HG03108 (cell line): ENCODE data around the gene FAM174C.
A peak's percentile ranks its signal among the peaks of the same experiment; 100 is the strongest.

Source experiments
- ATAC-seq: cut with Tn5 transposase; IDR thresholded peaks from one replicate; pipeline ENCODE4 v1.9.1; 2021; ENCODE audit warnings: moderate library complexity; ENCODE audit not compliant: unreplicated experiment

FAM174C gene

DNA sequence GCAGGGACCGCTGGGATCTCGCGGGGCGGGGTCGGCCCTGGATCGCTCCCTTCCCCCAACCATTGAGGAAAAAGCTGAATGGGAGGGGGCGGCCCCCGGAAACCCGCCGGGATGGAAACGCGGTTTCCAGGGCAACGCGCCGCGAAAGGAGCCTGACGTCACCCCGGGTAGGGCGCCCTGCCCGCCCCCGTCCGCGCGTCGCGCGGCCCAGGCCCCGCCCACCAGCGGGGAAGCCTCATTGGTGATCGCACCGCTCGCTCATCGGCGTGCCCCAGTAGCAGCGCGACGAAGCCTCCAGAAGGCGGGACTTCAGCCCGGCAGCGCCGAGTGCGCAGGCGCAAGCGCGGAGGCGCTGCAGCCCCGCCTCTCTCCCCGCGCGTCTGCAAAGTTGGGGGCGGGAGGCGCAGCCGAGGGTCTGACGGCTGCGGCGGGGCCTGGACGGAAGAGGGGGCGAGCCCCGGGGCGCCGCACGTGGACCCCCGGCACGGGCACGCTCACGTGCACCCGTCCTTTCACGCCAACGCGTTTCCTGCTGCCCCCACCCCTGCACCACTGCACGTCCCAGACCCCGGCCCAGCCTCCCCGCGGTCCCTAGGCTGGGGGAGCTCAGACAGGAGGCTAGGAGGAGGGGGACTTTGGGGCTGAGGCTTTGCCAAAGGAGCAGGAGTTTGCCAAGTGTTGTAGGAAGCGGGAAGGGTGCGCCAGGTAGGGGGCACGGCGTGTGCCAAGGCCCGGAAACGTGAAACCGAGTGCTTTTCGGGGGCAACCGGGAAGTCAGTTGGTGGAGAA, 14.4 kb upstream of the FAM174C start:
- ATAC-seq, result peak; percentile 29

DNA sequence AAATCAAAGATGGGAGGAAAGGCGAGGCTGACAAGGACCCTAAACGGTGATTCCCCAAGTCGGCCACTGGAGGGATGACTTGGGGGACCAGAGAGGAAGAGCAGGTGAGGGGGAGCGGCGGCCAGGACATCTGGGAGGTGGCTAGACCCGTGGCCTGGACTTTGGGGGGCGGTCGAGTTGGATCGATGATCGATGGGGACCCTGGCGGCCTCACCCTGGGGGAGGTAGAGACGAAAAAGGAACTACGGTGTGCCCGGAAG, 13.9 kb upstream of the FAM174C start:
- no peak for ATAC-seq

DNA sequence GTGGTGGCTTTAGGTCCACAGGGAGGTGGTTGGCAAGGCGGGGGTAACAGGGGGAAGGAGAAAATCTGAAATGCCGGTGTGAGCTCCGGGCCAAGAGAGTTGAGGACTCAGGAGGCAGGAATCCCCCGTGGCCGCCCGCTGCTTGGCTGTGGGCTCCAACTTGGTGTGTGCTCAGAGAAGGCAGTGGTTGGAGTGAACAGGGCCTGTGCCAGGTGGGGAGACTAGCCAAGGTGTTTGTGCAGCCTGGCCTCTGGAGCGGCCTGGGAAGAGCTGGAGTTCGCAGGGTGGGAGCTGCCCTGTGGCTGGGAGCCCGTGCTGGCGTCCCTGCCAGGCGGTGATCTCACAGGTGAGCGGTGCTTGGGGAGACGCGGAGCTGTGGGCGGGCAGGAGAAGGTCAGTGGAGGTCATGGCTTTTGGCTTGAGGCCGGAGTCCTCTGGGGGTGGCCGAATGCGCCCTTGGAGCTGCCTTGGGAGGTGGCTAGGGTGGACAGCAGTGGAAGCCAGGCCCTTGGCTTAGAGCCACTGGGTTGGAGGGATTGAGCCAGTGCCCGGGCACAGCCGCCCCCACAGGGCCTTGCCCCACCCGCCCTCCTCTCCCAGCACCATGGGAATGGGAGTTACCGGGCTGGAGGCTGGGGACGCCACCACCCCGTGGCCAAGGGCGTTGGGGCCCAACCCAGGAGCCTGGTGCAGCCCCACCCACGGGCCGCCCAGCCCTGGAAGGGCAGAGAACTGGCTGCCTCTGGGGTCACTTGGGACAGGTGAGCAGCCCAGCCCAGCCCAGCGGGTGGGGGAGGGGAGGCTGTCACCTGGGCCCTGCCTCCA, 13.3 kb upstream of the FAM174C start:
- ATAC-seq, result no peak

DNA sequence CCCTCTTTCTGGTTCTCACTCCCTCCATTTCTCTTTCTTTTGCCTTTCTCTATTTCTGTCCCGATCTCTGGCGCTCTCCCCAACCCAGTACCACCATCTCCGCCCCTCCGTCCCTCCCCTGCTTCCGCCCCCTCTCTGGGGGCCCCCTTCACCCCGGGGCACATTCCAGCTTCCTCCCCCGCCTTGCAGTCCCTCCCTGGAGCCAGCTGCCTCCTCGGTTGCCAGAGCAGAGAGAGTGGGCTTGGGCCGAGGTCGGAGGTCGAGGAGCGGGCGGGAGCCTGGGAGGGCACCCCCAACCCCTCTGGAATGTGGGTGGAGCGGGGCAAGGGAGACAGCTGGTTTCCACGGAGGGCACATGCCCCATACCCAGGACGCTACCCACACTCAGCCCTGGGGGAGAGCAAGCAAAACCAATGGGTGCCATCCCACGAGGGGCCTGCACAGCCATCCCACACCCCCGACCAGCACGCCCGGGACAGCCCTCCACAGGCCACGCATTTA, 12.7 kb upstream of the FAM174C start:
- no peak for ATAC-seq

DNA sequence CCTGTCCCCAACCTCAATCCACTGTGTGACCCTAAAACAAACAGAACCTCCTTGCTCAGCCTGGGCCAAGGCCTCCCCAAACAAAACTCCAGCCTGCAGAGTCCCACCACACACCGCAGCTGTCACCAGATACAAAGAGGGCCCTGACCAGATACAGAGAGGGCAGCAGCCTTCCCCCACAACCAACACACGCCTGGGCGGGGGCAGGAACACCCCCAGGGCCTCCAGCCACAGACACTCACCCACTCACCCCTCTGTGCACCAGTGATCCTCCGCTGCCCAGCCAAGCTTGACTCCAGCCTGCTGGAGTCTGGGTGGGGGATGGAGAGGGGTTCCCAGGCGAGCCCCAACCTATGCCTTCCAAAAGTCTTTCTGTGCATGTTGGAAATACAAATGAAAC, 12.1 kb upstream of the FAM174C start:
- no peak for ATAC-seq

DNA sequence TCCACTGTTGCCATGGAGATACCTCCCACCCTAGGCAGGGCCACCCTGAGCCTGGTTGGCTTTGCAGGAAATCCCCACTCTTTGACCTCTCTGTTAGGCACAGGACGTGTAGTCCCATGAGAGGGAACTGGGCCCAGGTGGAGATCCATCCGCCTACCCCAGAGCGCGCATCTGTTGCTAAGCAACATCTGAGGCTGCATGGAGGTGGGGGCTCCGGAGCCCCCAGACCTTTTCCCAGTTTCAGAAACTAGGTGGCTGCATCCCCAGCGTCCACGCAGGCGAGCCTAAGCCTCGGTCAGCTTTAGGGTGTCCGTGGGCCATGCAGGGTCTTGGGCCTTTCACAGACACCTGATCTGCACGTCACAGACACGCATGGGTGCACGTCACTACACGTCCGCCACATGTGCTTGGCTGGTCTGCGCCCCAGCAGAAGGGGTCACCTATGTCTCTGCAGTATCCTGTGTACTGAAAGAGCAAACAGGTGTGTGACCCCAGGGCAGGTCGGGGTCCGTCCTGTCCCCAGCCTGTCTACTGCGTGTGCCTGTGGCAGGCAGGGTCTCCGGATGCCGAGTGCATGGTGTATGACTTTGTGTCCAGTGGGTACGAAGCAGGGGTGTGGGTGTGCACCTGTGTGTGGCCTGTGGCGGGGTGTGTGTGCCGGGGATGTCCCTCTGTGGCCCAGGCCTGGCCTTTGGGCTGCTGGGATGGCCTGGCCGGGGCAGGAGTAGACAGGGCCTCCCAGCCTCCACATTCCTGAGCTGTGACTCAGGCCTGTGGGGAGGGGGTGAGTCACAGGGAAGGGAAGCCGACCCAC, 10.3 kb upstream of the FAM174C start:
- ATAC-seq, result no peak

DNA sequence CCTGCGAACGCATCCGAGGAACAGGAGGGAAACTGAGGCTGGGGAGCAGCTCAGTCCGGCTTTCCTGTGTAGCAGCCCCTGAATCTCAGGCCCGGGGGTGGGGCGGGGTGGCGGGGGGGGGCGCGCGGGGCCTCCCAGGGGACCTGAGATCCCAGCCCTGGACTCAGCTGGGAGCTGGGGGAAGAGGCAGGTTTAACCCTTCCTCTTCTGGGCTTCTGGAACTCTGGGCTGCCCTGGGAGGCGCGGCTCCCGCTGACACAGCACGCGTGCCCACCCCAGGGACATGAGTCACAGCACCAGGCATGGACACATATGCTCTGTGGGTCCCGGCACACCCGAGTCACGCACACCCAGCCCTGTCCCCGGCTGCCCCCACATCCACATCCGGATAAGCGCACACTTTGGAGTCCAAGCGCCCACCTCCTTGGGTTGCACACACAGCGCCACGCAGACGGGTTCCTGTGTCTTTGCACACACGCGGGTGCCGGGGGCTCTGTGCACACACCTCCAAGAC, 9.7 kb upstream of the FAM174C start:
- ATAC-seq, result no peak

DNA sequence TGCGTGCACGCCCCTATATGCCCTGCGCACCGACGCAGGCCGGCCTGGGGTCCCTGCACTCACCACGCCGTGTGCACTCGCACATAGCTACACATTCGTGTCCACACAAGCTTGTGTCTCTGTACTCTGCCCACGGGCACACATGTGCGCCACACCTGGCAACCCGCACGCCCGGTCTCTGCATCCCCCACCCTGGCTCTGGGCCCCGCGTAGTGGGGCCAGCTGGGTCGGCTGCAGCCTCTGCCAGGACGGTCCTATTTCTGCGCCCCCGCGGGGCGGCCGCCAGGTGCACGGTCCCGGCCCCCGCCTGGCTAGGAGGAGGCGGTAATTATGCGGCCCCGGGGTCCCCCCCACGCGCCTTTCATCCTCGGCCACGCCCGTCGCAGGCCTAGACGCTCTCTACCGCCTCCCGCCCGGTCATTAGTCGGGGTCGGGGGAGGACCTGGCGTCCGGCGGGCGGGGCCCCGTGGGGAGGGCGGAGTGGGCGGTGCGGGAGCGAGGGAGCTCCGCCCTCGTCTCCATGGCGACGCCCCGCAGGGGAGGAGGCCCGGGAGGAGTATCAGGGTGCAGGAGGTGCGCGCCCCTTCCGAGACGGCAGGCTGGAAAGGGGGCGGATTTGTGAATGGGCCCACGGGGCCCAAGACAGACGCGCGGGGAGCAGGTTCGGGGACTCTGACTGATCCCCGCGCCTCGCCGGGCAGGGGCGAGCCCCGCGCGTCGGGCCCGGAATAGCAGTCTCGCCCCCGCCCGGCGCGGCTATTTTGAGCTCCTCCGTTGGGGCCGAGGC, 9.0 kb upstream of the FAM174C start:
- ATAC-seq, result peak; percentile 24

DNA sequence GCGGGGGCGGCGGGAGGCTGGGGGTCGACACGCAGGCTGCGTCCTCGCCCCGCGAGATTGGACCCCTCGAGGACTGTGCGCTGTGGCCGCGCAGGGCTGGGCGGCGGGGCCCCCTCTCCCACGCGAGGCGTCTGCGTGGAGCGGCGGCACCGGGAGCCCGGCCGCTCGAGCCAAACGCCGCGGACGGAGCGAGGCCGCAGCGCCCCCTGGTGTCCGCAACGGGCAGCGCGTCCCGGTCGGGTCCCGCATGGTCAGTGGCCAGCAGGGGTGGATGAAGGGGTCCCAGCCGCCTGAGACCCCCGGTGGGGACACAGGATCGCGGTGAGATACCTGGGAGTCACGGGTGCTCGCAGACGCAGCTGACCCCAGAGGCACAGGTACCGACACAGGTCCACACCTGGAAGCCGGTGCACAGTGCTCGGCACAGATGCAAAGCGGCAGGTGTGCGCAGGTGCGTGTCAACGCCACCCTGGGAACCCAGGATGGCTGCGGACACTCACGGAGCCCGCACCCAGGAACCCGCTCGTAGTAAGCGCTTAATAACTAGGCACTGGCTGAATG, 8.3 kb upstream of the FAM174C start:
- peak; percentile 8 for ATAC-seq

DNA sequence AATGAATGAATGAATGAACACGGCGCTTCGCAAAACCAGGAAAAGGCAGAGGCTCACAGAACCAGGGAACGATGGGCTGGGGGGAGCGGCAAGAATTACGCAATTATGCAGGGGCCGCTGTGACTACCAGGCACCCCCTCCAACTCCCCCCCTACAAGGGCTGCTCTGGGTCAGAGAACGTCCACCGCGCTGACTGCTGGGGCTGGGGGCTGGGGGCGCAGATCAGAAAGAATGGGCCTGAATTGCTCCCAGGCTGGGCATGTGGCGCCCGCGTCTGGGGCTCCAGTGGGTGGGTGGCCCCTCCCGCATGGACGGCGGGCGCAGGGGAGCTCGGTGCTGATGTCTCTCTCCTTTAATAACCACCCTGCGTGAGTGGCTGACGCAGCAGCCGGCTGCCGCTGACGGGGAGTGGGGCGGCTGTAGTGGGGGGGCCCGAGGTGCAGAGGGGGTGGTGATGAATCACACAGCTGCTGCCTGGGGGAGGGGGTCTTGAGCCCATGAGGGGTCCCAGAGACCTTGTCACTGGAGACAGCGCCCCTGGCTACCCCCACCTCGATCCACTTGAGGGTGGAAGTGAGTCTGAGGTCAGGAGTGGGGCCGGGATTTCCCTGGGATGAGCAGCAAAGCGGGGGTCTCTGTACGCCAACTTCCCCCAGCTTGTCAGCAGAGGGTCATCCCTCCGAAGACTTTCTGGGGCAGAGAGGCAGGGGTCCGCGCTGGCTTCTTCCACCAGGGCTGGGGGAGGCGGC, 7.7 kb upstream of the FAM174C start:
- ATAC-seq, result no peak

DNA sequence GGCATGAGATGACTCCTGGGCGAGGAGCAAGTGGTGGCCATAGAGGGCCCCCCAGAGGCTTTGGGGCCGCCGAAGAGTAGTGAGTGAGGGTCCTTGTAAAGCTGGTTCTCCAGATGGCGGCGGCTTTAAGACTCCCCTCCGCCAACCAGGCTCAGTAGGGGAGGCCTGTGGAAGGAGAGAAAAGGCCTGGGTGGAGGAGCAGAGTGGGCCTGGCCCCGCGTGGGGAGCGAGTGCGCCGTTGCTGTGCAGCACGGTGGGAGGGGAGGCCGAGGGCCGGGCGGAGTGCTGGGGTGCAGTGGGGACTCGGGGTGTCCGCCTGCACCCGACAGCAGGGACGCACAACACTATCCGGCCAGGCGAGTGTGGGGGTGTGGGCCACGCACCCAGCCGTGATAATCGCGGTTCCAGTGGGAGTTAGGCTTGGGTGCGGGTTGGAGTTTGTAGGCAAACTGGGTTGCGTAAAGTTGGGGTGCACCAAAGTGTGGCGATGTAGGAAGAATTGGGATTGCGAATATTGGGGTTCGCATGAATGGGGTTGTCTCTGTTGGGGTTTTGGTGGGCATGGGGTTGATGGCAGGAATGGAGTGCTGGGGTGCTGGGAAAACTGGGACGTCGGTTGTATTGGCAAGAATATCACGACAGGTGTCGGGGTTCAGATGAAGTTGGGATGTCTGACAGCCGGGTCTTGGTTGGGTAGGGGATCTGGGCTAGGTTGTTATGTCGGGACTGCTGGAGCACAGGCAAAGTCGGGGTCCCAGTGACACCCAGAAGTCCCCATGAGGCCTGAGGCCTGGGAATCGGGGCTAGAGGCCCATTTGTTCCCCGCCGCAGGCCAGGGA, 6.9 kb upstream of the FAM174C start:
- no peak for ATAC-seq

DNA sequence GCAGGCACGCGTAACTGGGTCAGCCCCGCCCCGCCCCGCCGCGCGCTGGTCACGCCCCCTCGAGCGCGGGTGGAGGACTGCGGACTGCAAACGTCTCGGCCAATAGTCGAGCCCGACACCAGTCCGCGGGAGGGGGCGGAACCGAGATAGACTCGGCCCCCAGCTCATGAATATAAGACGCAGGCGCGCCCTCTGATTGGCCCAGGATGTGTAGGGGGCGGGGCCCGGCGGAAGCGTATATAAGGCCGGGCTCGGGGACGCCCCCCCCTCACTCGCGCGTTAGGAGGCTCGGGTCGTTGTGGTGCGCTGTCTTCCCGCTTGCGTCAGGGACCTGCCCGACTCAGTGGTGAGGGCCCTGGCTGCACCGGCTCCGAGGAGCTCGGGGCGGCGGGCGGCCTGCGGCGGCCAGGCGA, 6.3 kb upstream of the FAM174C start, which contains the start of gene CIRBP:
CIRBP (plus strand) TSS at position 268 of the 413 bp plus-strand sequence. CDS start 1,602 bp downstream, outside the sequence.
- ATAC-seq, result peak; percentile 50

DNA sequence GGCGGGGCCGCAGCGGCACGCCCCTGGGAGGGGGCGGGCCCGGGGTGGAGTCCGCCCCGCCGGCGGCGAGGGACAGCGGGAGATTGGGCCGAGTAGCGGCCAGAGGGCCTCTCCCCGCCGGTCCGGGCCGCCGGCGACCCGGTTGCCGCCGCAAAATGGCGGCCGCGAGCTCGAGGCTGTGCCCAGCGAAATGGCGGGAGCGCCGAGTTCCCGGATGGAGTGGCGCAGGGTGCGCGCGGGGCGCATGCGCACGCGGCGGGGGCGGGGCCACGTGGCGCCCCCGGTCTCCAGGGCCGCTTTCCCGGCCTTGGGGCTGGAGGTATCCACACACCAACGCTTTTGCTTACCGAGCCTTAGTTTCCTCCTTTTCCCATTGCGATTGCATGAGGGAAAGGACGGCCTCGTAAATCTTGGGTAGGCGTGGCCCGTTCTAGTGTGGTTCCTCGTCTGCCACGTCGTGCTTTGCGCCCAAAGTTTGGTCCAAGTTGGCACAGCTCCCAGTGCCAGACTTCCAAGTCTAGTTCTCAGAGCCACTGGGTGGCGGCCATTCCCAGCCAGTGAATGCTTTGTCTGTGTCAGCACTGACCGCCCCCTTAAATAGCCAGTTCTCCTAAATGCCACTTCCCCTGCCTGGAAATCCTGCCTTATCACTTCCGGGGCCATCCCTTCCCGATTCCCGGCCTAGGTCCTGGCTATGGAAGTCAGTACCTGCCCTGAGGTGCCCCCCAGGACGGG, 5.7 kb upstream of the FAM174C start:
- peak; percentile 16 for ATAC-seq

DNA sequence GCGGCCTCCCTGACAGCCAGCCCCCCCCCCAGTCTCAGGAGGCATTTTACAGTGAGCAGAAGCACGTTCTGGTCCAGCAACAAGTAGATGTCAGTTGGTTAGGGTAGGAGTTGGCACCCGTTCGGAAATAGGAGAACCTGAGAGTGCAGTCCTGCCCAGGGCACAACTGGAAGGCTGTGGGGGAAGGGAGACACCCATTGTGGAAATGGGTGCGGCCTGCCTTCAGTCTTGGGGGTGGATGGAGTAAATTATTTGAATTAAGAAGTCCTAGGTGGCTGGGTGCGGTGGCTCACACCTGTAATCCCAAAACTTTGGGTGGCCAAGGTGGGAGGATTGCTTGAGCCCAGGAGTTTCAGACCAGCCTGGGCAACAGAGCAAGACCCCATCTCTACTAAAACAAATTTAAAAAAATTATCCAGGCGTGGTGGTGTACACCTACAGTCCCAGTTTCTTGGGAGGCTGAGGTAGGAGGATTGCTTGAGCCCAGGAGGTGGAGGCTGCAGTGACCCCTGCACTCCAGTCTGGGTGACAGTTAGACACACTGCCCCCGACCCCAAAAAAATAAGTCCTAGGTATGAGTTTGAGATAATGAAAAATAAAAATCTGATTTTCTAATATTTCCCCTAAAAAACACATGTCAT, 5.0 kb upstream of the FAM174C start:
- ATAC-seq, result no peak

DNA sequence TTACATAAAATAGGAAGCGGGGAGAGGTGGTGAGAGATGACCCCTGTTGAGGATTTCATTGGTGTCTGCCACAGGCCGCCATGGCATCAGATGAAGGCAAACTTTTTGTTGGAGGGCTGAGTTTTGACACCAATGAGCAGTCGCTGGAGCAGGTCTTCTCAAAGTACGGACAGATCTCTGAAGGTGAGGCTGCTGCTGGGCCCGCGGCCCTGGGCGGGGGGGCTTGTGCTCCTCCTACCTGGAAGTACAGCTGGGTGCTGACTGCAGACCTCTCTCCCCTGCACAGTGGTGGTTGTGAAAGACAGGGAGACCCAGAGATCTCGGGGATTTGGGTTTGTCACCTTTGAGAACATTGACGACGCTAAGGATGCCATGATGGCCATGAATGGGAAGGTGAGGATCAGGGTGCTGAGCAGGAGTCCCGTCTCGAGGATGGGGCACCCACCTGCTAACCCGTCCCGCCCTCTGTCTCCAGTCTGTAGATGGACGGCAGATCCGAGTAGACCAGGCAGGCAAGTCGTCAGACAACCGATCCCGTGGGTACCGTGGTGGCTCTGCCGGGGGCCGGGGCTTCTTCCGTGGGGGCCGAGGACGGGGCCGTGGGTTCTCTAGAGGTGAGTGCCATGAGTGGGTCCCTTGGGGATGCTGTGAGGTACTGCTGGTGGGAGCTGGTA, 4.3 kb upstream of the FAM174C start:
- no peak for ATAC-seq

DNA sequence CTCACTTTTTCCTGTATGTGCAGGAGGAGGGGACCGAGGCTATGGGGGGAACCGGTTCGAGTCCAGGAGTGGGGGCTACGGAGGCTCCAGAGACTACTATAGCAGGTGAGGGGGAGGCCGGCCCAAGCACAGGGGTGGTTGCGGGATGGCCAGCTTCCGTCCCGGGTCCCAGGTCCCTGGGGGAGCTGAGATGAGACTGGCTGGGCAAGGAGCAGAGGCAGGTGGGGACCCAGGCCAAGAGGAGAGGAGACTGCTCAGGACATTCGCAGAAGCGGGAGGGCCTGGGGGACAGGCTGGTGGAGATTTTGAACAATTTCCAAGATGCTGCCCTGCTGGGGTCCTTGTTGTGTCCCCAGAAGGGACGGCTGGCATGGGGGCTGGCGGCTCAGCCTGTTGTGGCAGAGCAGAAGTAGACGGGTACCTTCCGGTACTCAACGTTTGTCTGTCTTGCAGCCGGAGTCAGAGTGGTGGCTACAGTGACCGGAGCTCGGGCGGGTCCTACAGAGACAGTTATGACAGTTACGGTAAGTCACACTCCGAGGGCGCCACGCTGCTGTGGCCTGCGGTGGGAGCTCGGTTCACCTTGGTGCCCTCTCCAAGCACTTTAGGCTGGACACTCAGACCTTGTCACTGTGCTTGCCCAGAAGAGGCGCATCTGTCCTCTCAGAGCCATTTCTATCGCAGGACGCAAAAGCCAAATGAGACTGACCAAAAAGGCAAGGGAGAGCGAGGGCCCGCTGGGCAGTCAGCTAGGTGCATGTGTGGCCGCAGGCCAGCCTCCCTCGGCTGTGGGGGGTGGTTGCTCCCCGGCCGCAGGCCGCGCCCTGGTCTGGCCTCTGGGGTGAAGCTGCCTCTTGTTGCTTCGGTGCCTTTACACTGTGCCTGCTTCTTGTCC, 3.6 kb upstream of the FAM174C start:
- ATAC-seq, result no peak
